HuH-7.5 (cell line): ENCODE measurements around the gene USF3.

Experiments
- DNase-seq: peaks from one replicate; pipeline ENCODE4 v3.0.0; 2011; ENCODE audit warnings: low spot score

The USF3 gene

DNA sequence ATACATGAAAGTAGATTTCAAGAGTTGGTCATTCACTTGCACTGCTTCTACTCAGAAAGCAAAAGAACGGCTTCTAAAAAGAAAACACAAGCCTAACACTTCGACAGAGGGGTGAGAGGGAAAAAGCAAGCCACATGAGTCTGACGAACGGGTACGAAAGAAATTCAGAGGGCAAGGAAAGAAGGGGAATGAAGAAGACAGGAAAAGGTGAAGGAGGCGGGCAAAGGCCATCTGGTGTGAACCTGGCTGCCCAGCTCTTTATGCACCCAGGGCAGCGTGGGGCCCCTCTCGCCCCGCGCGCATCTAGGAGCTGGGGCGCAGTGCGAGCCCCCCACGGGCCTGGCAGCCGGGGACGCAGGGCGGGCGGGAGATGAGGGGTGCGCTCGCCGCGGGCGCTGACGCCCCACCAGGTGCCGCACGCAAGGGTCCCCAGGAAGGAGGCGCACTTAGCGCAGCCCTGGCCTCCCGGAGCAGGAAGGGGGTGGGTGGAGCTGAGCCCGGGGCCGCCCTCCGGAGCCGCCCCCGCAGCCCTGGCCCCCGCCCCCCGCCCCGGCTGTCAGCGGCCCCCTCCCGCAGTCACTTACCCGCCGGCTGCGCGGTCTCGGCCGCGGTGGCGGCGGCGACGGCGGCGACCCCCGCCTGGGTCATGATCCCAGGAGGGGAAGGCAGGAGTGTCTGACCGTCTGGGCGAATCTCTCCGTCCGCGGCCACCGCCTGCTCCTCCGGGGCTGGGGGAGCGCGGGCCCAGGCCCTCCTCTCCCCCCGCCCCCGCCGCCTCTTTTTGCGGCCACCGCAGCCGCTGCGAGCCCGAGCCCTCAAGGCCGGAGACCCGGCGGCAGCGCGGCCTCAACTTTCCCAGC lies at the start of gene USF3:
Gene USF3, minus strand, starts transcription at position 857 of the 860 bp plus-strand sequence. CDS start 21,764 bp downstream, outside the sequence.
- DNase-seq: peak; percentile 79

- DNase-seq: peak; percentile 80
Observed at GRCh38 chr3:113745756-113746547, 49.5 kb upstream of the USF3 start, which contains the start of gene NAA50. NAA50 (minus strand) TSS chr3:113746249; CDS start chr3:113745949, 300 bp downstream.

DNA sequence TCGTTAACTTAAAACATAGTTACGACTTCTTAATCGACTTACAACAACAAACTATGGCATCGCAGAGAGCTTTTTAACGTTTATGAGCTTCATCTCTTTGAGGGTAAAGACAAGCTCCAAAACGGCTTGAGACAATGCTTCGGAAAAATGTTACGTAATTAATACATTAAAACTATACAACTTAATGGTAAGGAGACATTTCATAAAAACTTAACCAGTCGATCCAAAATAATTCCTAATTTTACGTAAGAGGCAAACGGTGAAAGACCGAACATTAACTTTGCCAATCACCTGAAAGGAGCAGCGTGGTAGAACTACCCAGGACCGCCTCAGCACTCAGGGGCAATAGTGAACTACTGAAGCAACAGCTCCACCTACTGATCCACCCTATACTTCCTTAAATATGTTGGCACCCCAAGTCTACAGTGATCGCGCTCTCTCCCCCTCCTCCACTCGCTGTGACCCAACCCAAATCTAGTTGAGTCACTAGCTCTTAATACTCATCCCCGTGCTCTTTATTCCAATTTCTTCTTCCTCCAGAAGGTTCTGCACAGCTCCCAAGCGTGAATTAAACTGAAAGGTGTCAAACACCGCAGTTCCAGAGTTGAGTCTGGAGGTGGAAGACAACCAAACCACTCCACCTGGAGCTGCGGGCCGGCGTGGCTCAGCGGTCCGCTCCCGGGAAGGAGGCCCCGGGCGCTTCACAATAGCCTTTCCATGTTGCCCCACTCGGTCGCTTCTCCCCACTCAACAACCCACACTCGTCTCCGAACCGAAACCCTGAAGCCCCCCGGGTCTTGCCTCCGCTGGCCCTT lies 48.7 kb upstream of the USF3 start:
- peak; percentile 81 for DNase-seq

GRCh38 chr3:113743006-113743630 lies 46.7 kb upstream of the USF3 start:
- no peak for DNase-seq

- no peak for DNase-seq
Observed at GRCh38 chr3:113741620-113742019, 45.2 kb upstream of the USF3 start.

DNA sequence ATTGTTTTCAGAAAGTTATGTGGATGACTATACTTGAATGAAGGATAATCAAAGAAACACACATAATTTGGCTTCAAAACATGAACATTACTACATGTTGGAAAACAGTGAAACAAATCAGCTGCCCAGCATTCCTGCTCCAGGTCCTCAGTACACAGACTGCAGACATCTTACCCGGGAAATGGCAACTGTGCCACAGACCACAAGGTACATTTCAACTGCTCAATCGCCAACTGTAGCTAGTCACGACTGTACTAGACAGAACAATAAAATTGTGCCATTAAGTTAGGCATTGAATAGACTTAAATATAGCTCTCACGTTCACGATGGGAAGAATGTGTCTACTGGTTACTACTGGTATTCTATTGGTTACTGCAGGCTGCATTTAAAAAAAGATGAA lies 44.6 kb upstream of the USF3 start:
- no peak for DNase-seq

DNA sequence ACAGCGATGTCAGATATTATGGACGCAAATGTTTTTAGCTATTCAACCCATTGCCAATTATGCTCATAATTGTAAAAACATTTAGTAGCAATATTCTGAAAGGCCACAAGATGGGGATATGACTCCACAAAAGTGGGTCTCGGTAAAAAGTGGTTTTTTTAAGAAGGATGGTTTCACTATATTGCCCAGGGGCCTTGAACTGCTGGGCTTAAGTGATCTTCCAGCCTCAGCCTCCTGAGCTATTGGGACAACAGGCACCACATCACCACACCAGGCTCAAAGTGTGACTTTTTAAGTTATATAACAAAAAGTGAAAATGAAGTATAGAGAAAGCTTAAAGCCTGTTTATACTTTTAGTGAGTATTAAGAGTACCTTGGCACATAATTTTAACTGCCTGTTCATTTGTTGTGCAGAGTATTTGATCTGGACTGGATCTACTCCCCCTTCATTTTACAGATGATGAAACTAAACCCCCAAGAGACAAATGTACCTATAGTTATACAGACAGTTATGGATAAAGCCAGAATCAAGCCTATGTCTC lies 40.2 kb upstream of the USF3 start:
- no peak for DNase-seq

DNA sequence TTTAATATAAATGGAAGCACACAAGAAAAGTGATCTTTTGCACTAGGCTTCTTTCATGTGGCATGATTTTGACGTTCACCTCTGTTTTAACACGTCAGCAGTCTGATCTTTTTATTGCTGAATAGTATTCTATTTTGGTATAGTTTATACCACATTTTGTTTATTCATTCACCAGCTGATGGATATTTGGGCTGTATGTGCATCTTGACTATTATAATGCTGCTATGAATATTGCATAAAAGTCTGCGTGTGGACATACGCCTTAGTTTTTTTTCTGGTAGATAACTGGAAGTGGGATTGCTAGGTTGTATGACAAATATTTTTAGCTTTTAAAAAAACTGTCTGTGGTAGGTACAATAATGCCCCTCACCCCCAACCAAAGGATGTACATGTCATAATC lies 35.3 kb upstream of the USF3 start:
- DNase-seq: no peak

- no peak for DNase-seq
Observed at GRCh38 chr3:113730550-113730949, 34.1 kb upstream of the USF3 start.

- DNase-seq: no peak
Observed at GRCh38 chr3:113728661-113729060, 32.2 kb upstream of the USF3 start.

DNA sequence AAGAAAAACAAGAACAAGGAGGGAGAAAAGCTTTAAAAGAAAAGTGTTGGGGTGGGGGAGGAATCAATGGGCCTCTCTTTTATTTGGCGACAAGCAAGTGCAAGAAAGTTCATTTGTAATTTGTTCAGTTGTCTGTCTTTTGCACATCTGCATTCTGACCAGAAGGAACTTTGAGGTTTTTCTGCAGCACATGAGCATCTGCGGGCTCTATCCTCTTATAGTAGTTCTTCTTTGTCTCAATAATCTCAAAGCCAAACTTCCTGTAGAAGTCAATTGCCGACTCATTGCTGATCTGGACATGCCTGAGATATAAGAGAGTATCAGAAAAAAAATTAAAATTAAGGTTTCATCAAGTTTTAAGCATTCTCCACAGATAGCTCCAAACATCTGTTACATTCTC lies 25.2 kb upstream of the USF3 start:
- no peak for DNase-seq

GRCh38 chr3:113719758-113720157 lies 23.3 kb upstream of the USF3 start:
- DNase-seq: no peak

GRCh38 chr3:113719294-113719693 lies 22.9 kb upstream of the USF3 start:
- no peak for DNase-seq

GRCh38 chr3:113717818-113718217 lies 21.4 kb upstream of the USF3 start:
- no peak for DNase-seq

- no peak for DNase-seq
Observed at GRCh38 chr3:113717308-113717707, 20.9 kb upstream of the USF3 start.

- DNase-seq: no peak
Observed at GRCh38 chr3:113714702-113715101, 18.3 kb upstream of the USF3 start.

DNA sequence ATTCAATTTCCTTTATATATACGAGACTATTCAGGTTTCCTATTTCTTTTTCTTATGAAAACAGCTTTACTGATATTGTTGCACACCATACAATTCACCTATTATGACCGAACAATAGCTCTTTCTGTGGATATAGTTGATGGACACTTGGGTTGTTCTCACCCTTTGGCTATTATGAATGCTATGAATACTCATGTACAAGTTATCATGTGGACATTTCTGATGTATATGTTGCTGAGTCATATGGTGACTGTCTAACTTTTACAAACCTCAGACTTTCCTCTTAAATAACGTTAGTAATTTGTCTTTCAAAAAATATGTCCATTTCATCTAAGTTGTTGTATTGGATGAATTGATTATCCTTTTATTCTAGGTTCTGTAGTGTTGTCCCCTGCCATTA lies 15.7 kb upstream of the USF3 start:
- DNase-seq: no peak

DNA sequence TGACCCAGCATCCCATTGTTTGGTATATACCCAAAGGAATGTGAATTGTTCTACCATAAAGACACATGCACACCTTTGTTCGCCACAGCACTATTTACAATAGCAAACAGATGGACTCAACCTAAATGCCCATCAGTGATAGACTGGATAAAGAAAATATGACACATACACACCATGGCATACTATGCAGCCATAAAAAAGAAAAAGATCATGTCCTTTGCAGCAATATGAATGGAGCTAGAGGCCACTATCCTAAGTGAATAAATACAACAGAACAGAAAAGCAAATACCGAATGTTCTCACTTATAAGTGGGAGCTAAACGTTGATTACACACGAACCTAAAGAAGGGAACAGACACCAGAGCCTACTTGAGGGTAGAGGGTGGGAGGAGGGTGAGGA lies 11.4 kb upstream of the USF3 start:
- no peak for DNase-seq

- no peak for DNase-seq
Observed at GRCh38 chr3:113698956-113699355, 2.5 kb upstream of the USF3 start.

DNA sequence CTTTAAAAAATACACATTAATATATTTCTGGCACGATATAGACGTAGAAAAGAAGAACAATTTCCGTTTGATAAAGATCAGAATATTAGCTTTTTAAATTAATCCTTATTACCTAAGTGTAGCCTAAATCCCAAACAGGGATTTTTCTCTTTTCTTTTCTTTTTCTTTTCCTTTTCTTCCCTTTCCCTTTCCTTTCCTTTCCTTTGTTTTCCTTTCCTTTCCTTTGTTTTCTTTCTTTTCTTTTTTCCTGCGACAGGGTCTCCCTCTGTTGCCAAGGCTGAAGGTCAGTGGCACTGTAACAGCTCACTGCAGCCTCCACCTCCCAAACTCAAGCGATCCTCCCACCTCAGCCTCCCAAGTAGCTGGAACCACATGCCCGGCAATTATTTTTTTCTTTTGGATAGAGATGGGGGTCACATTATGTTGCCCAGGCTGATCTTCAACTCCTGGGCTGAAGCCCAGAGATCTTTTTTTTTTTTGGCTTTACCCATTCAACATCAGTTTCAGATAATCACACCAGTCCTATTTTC lies 1.8 kb upstream of the USF3 start:
- no peak for DNase-seq

- DNase-seq: no peak
Observed at GRCh38 chr3:113697500-113698090, 1.2 kb upstream of the USF3 start.
